Fibroblast of lung (primary cell): ENCODE results near the gene PTCRA. TPM values are rescaled to one million over a fixed set of nuclear protein-coding genes. Genes with fewer than 3 reads are reported as not detected.

Experiments
- DNase-seq, 2 donors: peaks; one replicate each; pipeline versions ENCODE4 v3.0.0 to v3.0.0-alpha.2; 2010; ENCODE audit warnings: low read depth in 2 of 2
- H2AFZ ChIP-seq: 2 replicates; pipeline ENCODE4 v1.5.1; 2012; ENCODE audit warnings: low read length, control low read depth, inconsistent platforms
- H3K27ac ChIP-seq: 2 replicates; pipeline ENCODE4 v1.5.1; 2011; ENCODE audit warnings: low read length, control low read depth; ENCODE audit not compliant: insufficient read depth
- H3K27me3 ChIP-seq: 2 replicates; pipeline ENCODE4 v1.5.1; 2011; ENCODE audit warnings: mild to moderate bottlenecking, low read length; ENCODE audit not compliant: control insufficient read depth, insufficient read depth
- H3K36me3 ChIP-seq: 2 replicates; pipeline ENCODE4 v1.5.1; 2011; ENCODE audit warnings: low read length; ENCODE audit not compliant: control insufficient read depth, insufficient read depth
- H3K4me1 ChIP-seq: 2 replicates; pipeline ENCODE4 v1.5.1; 2011; ENCODE audit warnings: low read length; ENCODE audit not compliant: control insufficient read depth, insufficient read depth; ENCODE audit errors: extremely low read depth
- H3K4me2 ChIP-seq: 2 replicates; pipeline ENCODE4 v1.5.1; 2011; ENCODE audit warnings: low read length, control low read depth; ENCODE audit not compliant: insufficient read depth; ENCODE audit errors: extremely low read depth
- H3K4me3 ChIP-seq, 4 experiments: fragments of 200-600 bp in 1 of 4; sonication (generic) in 1 of 4; replicated peaks in 1 of 4; 2 replicates each; pipeline ENCODE4 v1.5.1; 2011 to 2016; ENCODE audit warnings: low read length in 4 of 4, low read depth in 3 of 4, mild to moderate bottlenecking in 3 of 4, control low read depth in 2 of 4, inconsistent platforms in 1 of 4, mixed read lengths in 1 of 4; ENCODE audit not compliant: insufficient read depth in 1 of 4; ENCODE audit errors: control extremely low read depth in 1 of 4
- H3K79me2 ChIP-seq: 2 replicates; pipeline ENCODE4 v1.5.1; 2012; ENCODE audit warnings: mild to moderate bottlenecking, low read length, inconsistent platforms; ENCODE audit not compliant: control insufficient read depth, insufficient read depth
- H3K9ac ChIP-seq: 2 replicates; pipeline ENCODE4 v1.5.1; 2011; ENCODE audit warnings: mild to moderate bottlenecking, low read length, control low read depth; ENCODE audit not compliant: insufficient read depth
- H3K9me3 ChIP-seq: 2 replicates; pipeline ENCODE4 v1.5.1; 2012; ENCODE audit warnings: low read depth, low read length; ENCODE audit not compliant: control insufficient read depth, insufficient read depth
- H4K20me1 ChIP-seq: 2 replicates; pipeline ENCODE4 v1.5.1; 2011; ENCODE audit warnings: low read length; ENCODE audit not compliant: control insufficient read depth, insufficient read depth; ENCODE audit errors: extremely low read depth
- EZH2 ChIP-seq: IDR thresholded peaks from 2 replicates; pipeline ENCODE4 v1.5.1; 2012; ENCODE audit warnings: low read length, control low read depth, mild to moderate bottlenecking; ENCODE audit errors: missing control alignments
- polyA minus RNA-seq: library from RNA; depleted of rRNA, polyadenylated mRNA; stranded (reverse); fragments of >200 nt; gene quantifications from 2 replicates; pipeline ENCODE4 v1.2.3, GENCODE V29; 2011; ENCODE audit warnings: low replicate concordance
- polyA plus RNA-seq, 2 donors: library from polyadenylated mRNA; depleted of rRNA in 1 of 2; stranded (reverse) in 1 of 2; unstranded in 1 of 2; fragments of >200 nt; gene quantifications; 2 replicates each; pipeline ENCODE4 v1.2.1, GENCODE V29; 2011 to 2012; ENCODE audit warnings: missing spikeins in 1 of 2
- total RNA-seq: library from RNA; depleted of rRNA; stranded (reverse); fragments of >200 nt; gene quantifications from 2 replicates; pipeline ENCODE4 v1.2.1, GENCODE V29; 2014
- TF ChIP-seq, protein P1 (sequence below), 2 donors: IDR thresholded peaks in 1 of 2; conservative IDR thresholded peaks in 1 of 2; 1 replicate in 1 of 2; 2 replicates in 1 of 2; pipeline ENCODE4 v1.5.1; 2011 to 2012; ENCODE audit warnings: low read length in 2 of 2, control low read depth in 1 of 2, inconsistent platforms in 1 of 2, low read depth in 1 of 2, mild to moderate bottlenecking in 1 of 2

PTCRA gene
- total RNA-seq, result not detected in 2 replicates
- polyA plus RNA-seq, result not detected in 2 replicates
- polyA plus RNA-seq (2012), result not detected in 2 replicates
- not detected in 2 replicates for polyA minus RNA-seq

DNA sequence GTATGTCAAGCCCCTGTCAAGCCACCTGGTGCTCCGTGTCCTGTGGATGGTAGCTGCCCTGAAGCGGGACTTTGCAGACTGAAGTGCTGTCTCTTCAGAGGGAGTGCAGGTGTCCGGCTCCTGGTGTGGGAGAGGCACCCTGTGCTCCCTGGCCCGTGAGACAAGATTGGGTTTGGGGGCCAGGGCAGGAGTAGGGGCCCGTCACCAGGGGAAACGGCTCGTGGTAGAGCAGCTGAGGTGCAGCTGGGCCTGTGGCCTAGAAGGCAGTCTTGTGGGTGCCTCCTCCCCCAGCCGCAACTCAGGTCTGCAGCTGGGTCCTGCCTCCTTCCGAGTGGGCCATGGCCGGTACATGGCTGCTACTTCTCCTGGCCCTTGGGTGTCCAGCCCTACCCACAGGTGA, at the start of gene PTCRA:
PTCRA (plus strand) TSS at position 322 of the 400 bp plus-strand sequence; CDS start at position 339, 17 bp downstream.
- Histone ChIP-seq H3K9me3 (no peaks in the 10 kb centered on the region), H3K27ac (no peak within 1 kb of the TSS), H3K27me3 (no peaks in the 10 kb centered on the region), H3K9ac (no peak within 1 kb of the TSS), H2AFZ (no peak within 1 kb of the TSS), H3K4me1 (no peaks in the 10 kb centered on the region), H4K20me1 (no peaks in the 10 kb centered on the region), H3K4me2 (no peak within 1 kb of the TSS), H3K36me3 (no peaks in the 10 kb centered on the region), H3K4me3 (no peak within 1 kb of the TSS), H3K79me2 (no peaks in the 10 kb centered on the region)
- TF ChIP-seq, protein P1, sequence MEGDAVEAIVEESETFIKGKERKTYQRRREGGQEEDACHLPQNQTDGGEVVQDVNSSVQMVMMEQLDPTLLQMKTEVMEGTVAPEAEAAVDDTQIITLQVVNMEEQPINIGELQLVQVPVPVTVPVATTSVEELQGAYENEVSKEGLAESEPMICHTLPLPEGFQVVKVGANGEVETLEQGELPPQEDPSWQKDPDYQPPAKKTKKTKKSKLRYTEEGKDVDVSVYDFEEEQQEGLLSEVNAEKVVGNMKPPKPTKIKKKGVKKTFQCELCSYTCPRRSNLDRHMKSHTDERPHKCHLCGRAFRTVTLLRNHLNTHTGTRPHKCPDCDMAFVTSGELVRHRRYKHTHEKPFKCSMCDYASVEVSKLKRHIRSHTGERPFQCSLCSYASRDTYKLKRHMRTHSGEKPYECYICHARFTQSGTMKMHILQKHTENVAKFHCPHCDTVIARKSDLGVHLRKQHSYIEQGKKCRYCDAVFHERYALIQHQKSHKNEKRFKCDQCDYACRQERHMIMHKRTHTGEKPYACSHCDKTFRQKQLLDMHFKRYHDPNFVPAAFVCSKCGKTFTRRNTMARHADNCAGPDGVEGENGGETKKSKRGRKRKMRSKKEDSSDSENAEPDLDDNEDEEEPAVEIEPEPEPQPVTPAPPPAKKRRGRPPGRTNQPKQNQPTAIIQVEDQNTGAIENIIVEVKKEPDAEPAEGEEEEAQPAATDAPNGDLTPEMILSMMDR (conservative IDR thresholded peaks at IDR 0.05 in 1 of 2, IDR thresholded peaks at IDR 0.05 in 1 of 2; ENCODE audit: low read depth in 1 of 2, low read length in 2 of 2), result no peak
- TF ChIP-seq EZH2, result no peak
- DNase-seq, result no peak

GRCh38 chr6:42870145-42870936, 45.5 kb upstream of the PTCRA start:
- Histone ChIP-seq H4K20me1 (no peaks in the 10 kb centered on the region), H3K79me2 (no peaks in the 10 kb centered on the region)

GRCh38 chr6:42871711-42872110, 44.1 kb upstream of the PTCRA start:
- Histone ChIP-seq H4K20me1 (no peaks in the 10 kb centered on the region), H3K36me3 (peaks cover 2% of the 10 kb centered on the region), H3K9ac (no peak overlapping the region), H3K4me2 (no peak overlapping the region), H3K4me3 (no peak overlapping the region), H3K4me1 (no peaks in the 10 kb centered on the region), H3K79me2 (no peaks in the 10 kb centered on the region), H3K27ac (no peak overlapping the region), H2AFZ (no peak overlapping the region), H3K27me3 (no peaks in the 10 kb centered on the region), H3K9me3 (no peaks in the 10 kb centered on the region)
- no peak for DNase-seq
- TF ChIP-seq, protein P1 (conservative IDR thresholded peaks at IDR 0.05 in 1 of 2, IDR thresholded peaks at IDR 0.05 in 1 of 2; ENCODE audit: low read depth in 1 of 2, low read length in 2 of 2), result no peak
- TF ChIP-seq EZH2, result no peak

More at GRCh38 chr6:42870145-42870936, 45.5 kb upstream of the PTCRA start:
- Histone ChIP-seq H3K27me3 (no peaks in the 10 kb centered on the region), H3K4me2 (no peak overlapping the region), H3K9me3 (no peaks in the 10 kb centered on the region), H3K36me3 (peaks cover 2% of the 10 kb centered on the region), H2AFZ (no peak overlapping the region), H3K9ac (no peak overlapping the region), H3K4me1 (no peaks in the 10 kb centered on the region), H3K4me3 (no peak overlapping the region), H3K27ac (no peak overlapping the region)
- TF ChIP-seq, protein P1 (conservative IDR thresholded peaks at IDR 0.05 in 1 of 2, IDR thresholded peaks at IDR 0.05 in 1 of 2; ENCODE audit: low read depth in 1 of 2, low read length in 2 of 2), result no peak
- TF ChIP-seq EZH2, result no peak
- no peak for DNase-seq
